ENCODE results near the gene LRRC47.

Gene LRRC47

GRCh38 chr1:3787349-3787715, 9.0 kb downstream of the LRRC47 start:
- no peak overlapping the region for H3K4me3 ChIP-seq (replicated peaks; ENCODE audit: low read depth, low read length)
- TF ChIP-seq, protein P1, sequence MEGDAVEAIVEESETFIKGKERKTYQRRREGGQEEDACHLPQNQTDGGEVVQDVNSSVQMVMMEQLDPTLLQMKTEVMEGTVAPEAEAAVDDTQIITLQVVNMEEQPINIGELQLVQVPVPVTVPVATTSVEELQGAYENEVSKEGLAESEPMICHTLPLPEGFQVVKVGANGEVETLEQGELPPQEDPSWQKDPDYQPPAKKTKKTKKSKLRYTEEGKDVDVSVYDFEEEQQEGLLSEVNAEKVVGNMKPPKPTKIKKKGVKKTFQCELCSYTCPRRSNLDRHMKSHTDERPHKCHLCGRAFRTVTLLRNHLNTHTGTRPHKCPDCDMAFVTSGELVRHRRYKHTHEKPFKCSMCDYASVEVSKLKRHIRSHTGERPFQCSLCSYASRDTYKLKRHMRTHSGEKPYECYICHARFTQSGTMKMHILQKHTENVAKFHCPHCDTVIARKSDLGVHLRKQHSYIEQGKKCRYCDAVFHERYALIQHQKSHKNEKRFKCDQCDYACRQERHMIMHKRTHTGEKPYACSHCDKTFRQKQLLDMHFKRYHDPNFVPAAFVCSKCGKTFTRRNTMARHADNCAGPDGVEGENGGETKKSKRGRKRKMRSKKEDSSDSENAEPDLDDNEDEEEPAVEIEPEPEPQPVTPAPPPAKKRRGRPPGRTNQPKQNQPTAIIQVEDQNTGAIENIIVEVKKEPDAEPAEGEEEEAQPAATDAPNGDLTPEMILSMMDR (IDR thresholded peaks at IDR 0.05; ENCODE audit: insufficient read depth, low read length, poor library complexity, severe bottlenecking): no peak
- no peaks in the 10 kb centered on the region for H3K27me3 ChIP-seq (replicated peaks; ENCODE audit: control insufficient read depth, insufficient read depth, low read length)
- DNase-seq (ENCODE audit: extremely low read depth, insufficient read length): no peak
- H3K36me3 ChIP-seq (ENCODE audit: control insufficient read depth, insufficient read depth, low read length): peaks cover 28% of the 10 kb centered on the region

GRCh38 chr1:3786468-3787348, 9.6 kb downstream of the LRRC47 start:
- no peak overlapping the region for H3K4me3 ChIP-seq (replicated peaks; ENCODE audit: low read depth, low read length)
- no peak for DNase-seq (ENCODE audit: extremely low read depth, insufficient read length)
- no peaks in the 10 kb centered on the region for H3K27me3 ChIP-seq (replicated peaks; ENCODE audit: control insufficient read depth, insufficient read depth, low read length)
- peaks cover 31% of the 10 kb centered on the region for H3K36me3 ChIP-seq (ENCODE audit: control insufficient read depth, insufficient read depth, low read length)
- TF ChIP-seq, protein P1 (IDR thresholded peaks at IDR 0.05; ENCODE audit: insufficient read depth, low read length, poor library complexity, severe bottlenecking): no peak

- Histone ChIP-seq H3K36me3 (ENCODE audit: control insufficient read depth, insufficient read depth, low read length) (peaks cover 36% of the 10 kb centered on the region), H3K4me3 (replicated peaks; ENCODE audit: low read depth, low read length) (no peak overlapping the region), H3K27me3 (replicated peaks; ENCODE audit: control insufficient read depth, insufficient read depth, low read length) (no peaks in the 10 kb centered on the region)
- TF ChIP-seq, protein P1 (IDR thresholded peaks at IDR 0.05; ENCODE audit: insufficient read depth, low read length, poor library complexity, severe bottlenecking): peak; percentile 5
- DNase-seq (ENCODE audit: extremely low read depth, insufficient read length): no peak
These were observed 10.7 kb downstream of the LRRC47 start for GRCh38 chr1:3785456-3786157.

DNA sequence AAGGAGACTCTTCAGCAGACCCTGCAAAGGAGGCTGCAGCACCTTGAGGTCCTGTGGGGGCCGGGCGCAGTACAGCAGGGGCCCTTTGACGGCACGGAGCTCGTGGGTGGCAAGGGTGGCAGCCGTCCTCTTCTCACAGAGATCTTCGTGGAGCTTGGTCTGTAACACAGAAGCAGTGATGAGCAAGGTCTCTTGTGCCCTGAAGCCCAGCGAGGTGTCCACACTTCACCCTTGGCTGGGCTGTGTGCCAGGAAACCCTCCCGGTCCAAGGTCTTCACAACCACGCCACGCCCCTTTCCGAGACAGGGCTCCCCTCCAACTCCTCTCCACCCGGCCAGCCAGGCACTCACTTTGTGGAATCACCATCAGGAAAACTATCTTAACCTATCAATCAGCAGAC, 11.3 kb downstream of the LRRC47 start:
- DNase-seq (ENCODE audit: extremely low read depth, insufficient read length): no peak
- TF ChIP-seq, protein P1 (IDR thresholded peaks at IDR 0.05; ENCODE audit: insufficient read depth, low read length, poor library complexity, severe bottlenecking): no peak
- H3K4me3 ChIP-seq (replicated peaks; ENCODE audit: low read depth, low read length): no peak overlapping the region
- H3K27me3 ChIP-seq (replicated peaks; ENCODE audit: control insufficient read depth, insufficient read depth, low read length): no peaks in the 10 kb centered on the region
- H3K36me3 ChIP-seq (ENCODE audit: control insufficient read depth, insufficient read depth, low read length): peaks cover 35% of the 10 kb centered on the region

- no peak for DNase-seq (ENCODE audit: extremely low read depth, insufficient read length)
- TF ChIP-seq, protein P1 (IDR thresholded peaks at IDR 0.05; ENCODE audit: insufficient read depth, low read length, poor library complexity, severe bottlenecking): no peak
- peaks cover 39% of the 10 kb centered on the region for H3K36me3 ChIP-seq (ENCODE audit: control insufficient read depth, insufficient read depth, low read length)
- H3K27me3 ChIP-seq (replicated peaks; ENCODE audit: control insufficient read depth, insufficient read depth, low read length): no peaks in the 10 kb centered on the region
- H3K4me3 ChIP-seq (replicated peaks; ENCODE audit: low read depth, low read length): no peak overlapping the region
These were observed 12.4 kb downstream of the LRRC47 start for GRCh38 chr1:3783651-3784474.

Data from GM06990 (cell line).